ENCODE results near the gene GRB2. TPM values are rescaled to one million over a fixed set of nuclear protein-coding genes. Genes with fewer than 3 reads are reported as not detected.

The GRB2 gene
- total and polyA plus RNA-seq, 2 of the 8 experiments (the other 6 are each of a cell fraction or from before 2014, with no cell fraction given): 44.2 to 101 TPM

DNA sequence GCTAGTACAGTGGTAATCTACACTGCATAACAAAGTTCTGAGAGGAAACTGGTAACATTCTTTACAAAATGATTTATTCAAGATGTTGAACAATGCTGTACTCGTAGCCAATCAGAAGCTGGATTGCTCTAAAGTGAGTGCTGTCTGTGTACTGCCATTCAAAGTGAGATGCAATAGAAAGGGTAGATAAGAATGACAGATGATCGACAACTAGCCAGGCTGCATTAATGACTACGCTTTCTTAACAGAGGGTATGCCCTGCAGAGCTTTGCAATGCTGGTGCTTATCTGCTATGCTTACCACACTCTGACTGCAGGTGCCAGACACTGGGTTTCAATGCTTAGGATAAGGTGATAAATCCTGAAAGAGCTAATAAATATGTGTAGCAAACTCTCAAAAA lies 70.2 kb downstream of the GRB2 start:
- POLR2A ChIA-PET (ENCODE audit: partially characterized antibody): interaction anchor here (0.6 to 2.7 kb wide), 8 partner anchors 9 to 203 kb away, joined by 3 to 17 read pairs (median 3); partner anchors contain the start of gene GGA3
- DNase-seq (ENCODE audit: low read depth in 1 of 2, low spot score in 2 of 2): no peak
- peaks cover 6 to 67% of the 10 kb centered on the region in 2 experiments; a peak in 3 of 4 replicates for H3K79me2 ChIP-seq (ENCODE audit: control insufficient read depth in 1 of 2, insufficient read depth in 2 of 2, low read length in 2 of 2)

More for the DNA sequence above, 70.2 kb downstream of the GRB2 start:
- no peak overlapping the region for H4K91ac ChIP-seq (replicated peaks; ENCODE audit: insufficient read length, low read length)
- no peak overlapping the region for H3K9ac ChIP-seq (replicated peaks in 1 of 4; ENCODE audit: extremely low read depth in 1 of 4, low read depth in 3 of 4, low read length in 3 of 4)
- no peak overlapping the region for H4K5ac ChIP-seq (ENCODE audit: insufficient read length, low read depth, low read length)
- no peaks in the 10 kb centered on the region; a peak in 2 of 8 replicates for H3K36me3 ChIP-seq (ENCODE audit: control insufficient read depth in 2 of 4, insufficient read depth in 4 of 4, low read length in 3 of 4)
- H3K4me1 ChIP-seq (replicated peaks in 1 of 4; ENCODE audit: control insufficient read depth in 3 of 4, insufficient read depth in 4 of 4, low read length in 3 of 4): peaks cover 0 to 9% (median 4%) of the 10 kb centered on the region in 4 experiments; a peak in 2 of 7 replicates
- H2BK20ac ChIP-seq (ENCODE audit: low read length): no peak overlapping the region
- H3K14ac ChIP-seq (ENCODE audit: insufficient read length): no peak overlapping the region
- no peak overlapping the region for H3K27ac ChIP-seq (ENCODE audit: low read depth, low read length)
- no peak overlapping the region for H4K8ac ChIP-seq (ENCODE audit: extremely low read depth, insufficient read depth, low read length)
- H2BK5ac ChIP-seq (ENCODE audit: low read depth, low read length): no peak overlapping the region
- no peak overlapping the region for H2BK120ac ChIP-seq (replicated peaks; ENCODE audit: low read depth, low read length)
- H3K4me3 ChIP-seq (ENCODE audit: extremely low read depth in 1 of 4, insufficient read depth in 2 of 4, low read depth in 3 of 4, low read length in 4 of 4): no peak overlapping the region
- no peak overlapping the region for H3K56ac ChIP-seq (replicated peaks; ENCODE audit: insufficient read length, low read depth, low read length)
- no peak overlapping the region for H2BK12ac ChIP-seq (ENCODE audit: low read depth, low read length)
- CTCF ChIA-PET (ENCODE audit: partially characterized antibody): interaction anchor here (1.2 to 3.9 kb wide), 7 partner anchors 9 to 77 kb away, joined by 3 to 26 read pairs (median 6); partner anchors contain the start of gene MIF4GD
- no peak overlapping the region for H3K18ac ChIP-seq (ENCODE audit: extremely low read depth, low read length)
- peaks cover 0 to 7% of the 10 kb centered on the region in 2 experiments for H4K20me1 ChIP-seq (replicated peaks in 1 of 2; ENCODE audit: control insufficient read depth in 1 of 2, insufficient read depth in 2 of 2, low read length in 2 of 2)
- no peak overlapping the region for H2AFZ ChIP-seq (ENCODE audit: low read length)
- H3K79me1 ChIP-seq (ENCODE audit: low read depth, low read length): peaks cover 11% of the 10 kb centered on the region
- H3K23ac ChIP-seq (ENCODE audit: insufficient read length): no peak overlapping the region
- H3K23me2 ChIP-seq (ENCODE audit: low read depth, low read length): no peaks in the 10 kb centered on the region
- no peak overlapping the region for H2AK5ac ChIP-seq (ENCODE audit: low read depth, low read length)
- no peaks in the 10 kb centered on the region for H3K27me3 ChIP-seq (replicated peaks in 1 of 4; ENCODE audit: control insufficient read depth in 3 of 4, extremely low read depth in 1 of 4, insufficient read depth in 3 of 4, low read length in 3 of 4)
- H3K9me3 ChIP-seq (ENCODE audit: insufficient read depth in 2 of 2, low read depth in 1 of 2, low read length in 1 of 2): no peaks in the 10 kb centered on the region
- TF ChIP-seq, protein P1, sequence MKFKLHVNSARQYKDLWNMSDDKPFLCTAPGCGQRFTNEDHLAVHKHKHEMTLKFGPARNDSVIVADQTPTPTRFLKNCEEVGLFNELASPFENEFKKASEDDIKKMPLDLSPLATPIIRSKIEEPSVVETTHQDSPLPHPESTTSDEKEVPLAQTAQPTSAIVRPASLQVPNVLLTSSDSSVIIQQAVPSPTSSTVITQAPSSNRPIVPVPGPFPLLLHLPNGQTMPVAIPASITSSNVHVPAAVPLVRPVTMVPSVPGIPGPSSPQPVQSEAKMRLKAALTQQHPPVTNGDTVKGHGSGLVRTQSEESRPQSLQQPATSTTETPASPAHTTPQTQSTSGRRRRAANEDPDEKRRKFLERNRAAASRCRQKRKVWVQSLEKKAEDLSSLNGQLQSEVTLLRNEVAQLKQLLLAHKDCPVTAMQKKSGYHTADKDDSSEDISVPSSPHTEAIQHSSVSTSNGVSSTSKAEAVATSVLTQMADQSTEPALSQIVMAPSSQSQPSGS (IDR thresholded peaks at IDR 0.05; ENCODE audit: low read length): no peak
- TF ChIP-seq TEAD4 (IDR thresholded peaks at IDR 0.05; ENCODE audit: low read depth, low read length): no peak
- no peak for TF ChIP-seq ZNF274 (IDR thresholded peaks at IDR 0.05; ENCODE audit: borderline replicate concordance, extremely low read depth, low read length)
- TF ChIP-seq CBX8 (IDR thresholded peaks at IDR 0.05; ENCODE audit: borderline replicate concordance, low read depth, low read length): no peak
- no peak for TF ChIP-seq SIN3A (conservative IDR thresholded peaks at IDR 0.05 in 1 of 2, IDR thresholded peaks at IDR 0.05 in 1 of 2; ENCODE audit: low read depth in 1 of 2, low read length in 2 of 2)
- no peak overlapping the region for H2BK15ac ChIP-seq (ENCODE audit: low read length)
- FAIRE-seq: no peak
- WGBS, 2 experiments (ENCODE audit: extremely low coverage in 1 of 2, insufficient coverage in 1 of 2, insufficient read length in 1 of 2, insufficient replicate concordance in 2 of 2, low coverage in 1 of 2, low lambda C conversion rate in 2 of 2, missing lambda C conversion rate in 1 of 2): 94% methylated on average over 3 of the region's 3 CpGs; no CpG with 5 or more reads in 1 of the 2 experiments
- H3K4ac ChIP-seq (replicated peaks; ENCODE audit: insufficient read length, low read depth, low read length): no peak overlapping the region
- no peak overlapping the region for H3K4me2 ChIP-seq (ENCODE audit: insufficient read depth in 1 of 2, low read depth in 2 of 2, low read length in 2 of 2)

Data from H1 (cell line).